Left lobe of liver (tissue), 2 donors: ENCODE data around the gene GYS1. TPM values are rescaled to one million over a fixed set of nuclear protein-coding genes. Genes with fewer than 3 reads are reported as not detected.

ENCODE experiments used
- ATAC-seq: fragments of 200-7000 bp; cut with Tn5 transposase; one replicate; pipeline ENCODE4 v1.9.1; 2020; ENCODE audit warnings: mild to moderate bottlenecking, moderate library complexity
- DNase-seq: peaks from one replicate; pipeline ENCODE4 v3.0.0-alpha.2; 2020; ENCODE audit warnings: low spot score
- total RNA-seq: library from RNA; stranded (reverse); gene quantifications from one replicate; pipeline ENCODE4 v1.2.1, GENCODE V29; 2021
- donor health status: DM: no; HTN: no; CAD: no; lungs with moderate emphysema.
- donor health status: DM: no; HTN: yes; CAD: no.

Gene GYS1
- total RNA-seq, 1 donor from 2014 or later, result 13.6 TPM

- ATAC-seq (peak; percentile 2), DNase-seq (peak; percentile 76)
These were observed 27.1 kb downstream of the GYS1 start for GRCh38 chr19:48965806-48966540.

- peak; percentile 99 for DNase-seq
- ATAC-seq, result peak; percentile 61
These were observed 27.9 kb downstream of the GYS1 start, which contains the start of gene FTL for GRCh38 chr19:48965040-48965805. Gene FTL (plus strand): TSS chr19:48965309. CDS start chr19:48965508, 199 bp downstream.

- ATAC-seq (peak; percentile 3), DNase-seq (no peak)
These were observed 28.7 kb downstream of the GYS1 start for GRCh38 chr19:48964205-48965039.

GRCh38 chr19:48963371-48964204, 29.5 kb downstream of the GYS1 start:
- peak; percentile 43 for ATAC-seq
- peak; percentile 87 for DNase-seq

- ATAC-seq, result no peak
- DNase-seq, result no peak
These were observed 30.3 kb downstream of the GYS1 start for GRCh38 chr19:48962849-48963165.

- ATAC-seq (peak; percentile 57), DNase-seq (peak; percentile 89)
These were observed 30.9 kb downstream of the GYS1 start for GRCh38 chr19:48962029-48962848.

- ATAC-seq (no peak), DNase-seq (no peak)
These were observed 31.5 kb downstream of the GYS1 start for GRCh38 chr19:48961673-48962028.

- ATAC-seq (no peak), DNase-seq (no peak)
These were observed 32.0 kb downstream of the GYS1 start for GRCh38 chr19:48961051-48961649.

GRCh38 chr19:48959341-48960239, 33.5 kb downstream of the GYS1 start:
- no peak for DNase-seq
- no peak for ATAC-seq

GRCh38 chr19:48958006-48958405, 35.1 kb downstream of the GYS1 start:
- no peak for ATAC-seq
- no peak for DNase-seq

- DNase-seq, result no peak
These were observed 37.7 kb downstream of the GYS1 start for GRCh38 chr19:48955308-48955958.

GRCh38 chr19:48954595-48955307, 38.4 kb downstream of the GYS1 start, which contains the start of gene BAX:
Gene BAX (plus strand): TSS chr19:48954875. CDS start chr19:48954929, 54 bp downstream.
- ATAC-seq (peak; percentile 93), DNase-seq (peak; percentile 99)

More at GRCh38 chr19:48955308-48955958, 37.7 kb downstream of the GYS1 start:
- ATAC-seq, result no peak

- ATAC-seq, result no peak
- DNase-seq, result no peak
These were observed 39.0 kb downstream of the GYS1 start for GRCh38 chr19:48953990-48954594.

GRCh38 chr19:48953141-48953540, 40.0 kb downstream of the GYS1 start:
- DNase-seq (no peak), ATAC-seq (no peak)

GRCh38 chr19:48950830-48951519, 42.1 kb downstream of the GYS1 start:
- ATAC-seq, result no peak

GRCh38 chr19:48950159-48950558, 43.0 kb downstream of the GYS1 start:
- no peak for ATAC-seq
- DNase-seq, result no peak

More at GRCh38 chr19:48950830-48951519, 42.1 kb downstream of the GYS1 start:
- no peak for DNase-seq
